Neural cell (in vitro differentiated cells): ENCODE data around the gene PIK3CA. TPM values are rescaled to one million over a fixed set of nuclear protein-coding genes. Genes with fewer than 3 reads are reported as not detected.

Experiments used
- H2AFZ ChIP-seq: fragments of 200-600, 300-800 bp; sonication (generic), shearing (Covaris generic); 2 replicates; pipeline ENCODE4 v1.6.0; 2014; ENCODE audit warnings: low read depth, mild to moderate bottlenecking, antibody characterized with exemption, low read length, moderate library complexity
- H3F3A ChIP-seq: fragments of 200-600 bp; shearing (Covaris generic); 2 replicates; pipeline ENCODE4 v1.6.1; 2016; ENCODE audit warnings: mild to moderate bottlenecking, moderate library complexity, mixed read lengths, antibody characterized with exemption, low read length; ENCODE audit not compliant: insufficient read depth, poor library complexity, severe bottlenecking
- H3K27ac ChIP-seq: fragments of 200-600, 300-800 bp; sonication (generic), shearing (Covaris generic); 2 replicates; pipeline ENCODE4 v1.5.1; 2014; ENCODE audit warnings: mild to moderate bottlenecking, low read length, moderate library complexity
- H3K27me3 ChIP-seq: fragments of 300-800, 200-600 bp; sonication (generic), shearing (Covaris generic); 2 replicates; pipeline ENCODE4 v1.6.0; 2014; ENCODE audit warnings: mild to moderate bottlenecking, low read depth, low read length, moderate library complexity; ENCODE audit not compliant: insufficient read depth
- H3K36me3 ChIP-seq: fragments of 300-800, 200-600 bp; sonication (generic), shearing (Covaris generic); 2 replicates; pipeline ENCODE4 v1.5.1; 2014; ENCODE audit warnings: mild to moderate bottlenecking, antibody characterized with exemption, low read length, moderate library complexity; ENCODE audit not compliant: insufficient read depth
- H3K4me2 ChIP-seq: fragments of 300-800, 200-600 bp; sonication (generic), shearing (Covaris generic); 2 replicates; pipeline ENCODE4 v1.6.0; 2014; ENCODE audit warnings: mild to moderate bottlenecking, low read length
- H3K4me3 ChIP-seq: fragments of 300-800, 200-600 bp; sonication (generic), shearing (Covaris generic); 2 replicates; pipeline ENCODE4 v1.5.1; 2014; ENCODE audit warnings: mild to moderate bottlenecking, low read length, moderate library complexity
- H3K79me2 ChIP-seq: fragments of 200-600 bp; shearing (Covaris generic); replicated peaks from 2 replicates; pipeline ENCODE4 v1.6.0; 2014; ENCODE audit warnings: mild to moderate bottlenecking, low read length, moderate library complexity; ENCODE audit not compliant: insufficient read depth
- H3K9ac ChIP-seq: fragments of 300-800, 200-600 bp; sonication (generic), shearing (Covaris generic); 2 replicates; pipeline ENCODE4 v1.6.1; 2016; ENCODE audit warnings: mild to moderate bottlenecking, low read length, mixed read lengths
- H3K9me2 ChIP-seq: fragments of 200-600 bp; shearing (Covaris generic); 2 replicates; pipeline ENCODE4 v1.6.1; 2016; ENCODE audit warnings: mild to moderate bottlenecking, low read length, mixed read lengths; ENCODE audit not compliant: insufficient read depth
- H3K9me3 ChIP-seq: fragments of 200-600, 300-800 bp; sonication (generic), shearing (Covaris generic); 2 replicates; pipeline ENCODE4 v1.6.1; 2016; ENCODE audit warnings: mild to moderate bottlenecking, mixed run types, low read length, moderate library complexity, mixed read lengths
- H4K20me1 ChIP-seq: fragments of 200-600 bp; shearing (Covaris generic); 2 replicates; pipeline ENCODE4 v1.6.1; 2016; ENCODE audit warnings: mild to moderate bottlenecking, mixed run types; ENCODE audit not compliant: insufficient read depth
- CTCF ChIP-seq: fragments of 450-650 bp; IDR thresholded peaks from 2 replicates; pipeline ENCODE4 v1.5.1; 2014; ENCODE audit warnings: antibody characterized with exemption, mild to moderate bottlenecking, moderate library complexity; ENCODE audit not compliant: poor library complexity, severe bottlenecking
- EP300 ChIP-seq: fragments of 450-650 bp; conservative IDR thresholded peaks from 2 replicates; pipeline ENCODE4 v1.6.1; 2014; ENCODE audit warnings: antibody characterized with exemption, mild to moderate bottlenecking, moderate library complexity; ENCODE audit not compliant: poor library complexity, severe bottlenecking
- EZH2 ChIP-seq: fragments of 200-600, 300-800 bp; shearing (Covaris generic), sonication (generic); IDR thresholded peaks from 2 replicates; pipeline ENCODE4 v1.6.1; 2014; ENCODE audit warnings: antibody characterized with exemption, low read length, borderline replicate concordance, mild to moderate bottlenecking; ENCODE audit not compliant: insufficient read depth, poor library complexity, severe bottlenecking
- MXI1 ChIP-seq: fragments of 450-650 bp; conservative IDR thresholded peaks from 2 replicates; pipeline ENCODE4 v1.6.1; 2014; ENCODE audit warnings: antibody characterized with exemption, mild to moderate bottlenecking; ENCODE audit not compliant: poor library complexity, severe bottlenecking
- POLR2AphosphoS5 ChIP-seq: IDR thresholded peaks from 2 replicates; pipeline ENCODE4 v1.6.1; 2012
- RAD21 ChIP-seq: fragments of 450-650 bp; conservative IDR thresholded peaks from 2 replicates; pipeline ENCODE4 v1.6.1; 2014; ENCODE audit warnings: antibody characterized with exemption, mild to moderate bottlenecking, moderate library complexity
- REST ChIP-seq: IDR thresholded peaks from 2 replicates; pipeline ENCODE4 v1.6.1; 2012; ENCODE audit warnings: borderline replicate concordance
- SMC3 ChIP-seq: fragments of 450-650 bp; conservative IDR thresholded peaks from 2 replicates; pipeline ENCODE4 v1.6.1; 2014; ENCODE audit warnings: antibody characterized with exemption, mild to moderate bottlenecking, moderate library complexity; ENCODE audit not compliant: poor library complexity
- TAF1 ChIP-seq: IDR thresholded peaks from 2 replicates; pipeline ENCODE4 v1.6.1; 2012; ENCODE audit warnings: low read depth
- polyA plus RNA-seq: library from polyadenylated mRNA; depleted of rRNA; stranded (reverse); fragments of >200 nt; gene quantifications from 2 replicates; pipeline ENCODE4 v1.2.3, GENCODE V29; 2014

The PIK3CA gene
- polyA plus RNA-seq, 1 donor from 2014 or later, result 15.2 TPM

DNA sequence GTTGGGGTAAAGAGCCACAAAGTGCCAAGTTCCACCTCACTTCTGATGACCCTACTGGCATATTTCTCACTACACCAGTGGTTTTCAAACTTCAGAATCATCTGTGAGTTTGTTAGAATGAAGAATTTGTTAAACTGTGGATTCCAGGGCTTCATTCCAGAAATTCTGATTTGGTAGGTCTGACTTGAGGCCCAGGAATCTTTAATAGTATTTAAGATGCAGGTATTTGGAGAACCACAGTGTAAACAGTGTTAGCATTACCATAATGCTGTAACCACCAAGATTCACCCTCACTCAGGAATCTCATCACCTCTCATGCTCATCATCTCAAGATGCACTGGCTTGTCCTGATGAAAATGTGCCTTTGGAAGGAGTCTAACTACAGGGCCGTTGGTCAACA, 96.7 kb downstream of the PIK3CA start:
- no peaks in the 10 kb centered on the region for H3K9me2 ChIP-seq
- no peak overlapping the region for H3K4me2 ChIP-seq
- TF ChIP-seq MXI1, result no peak
- no peak for TF ChIP-seq TAF1
- H3F3A ChIP-seq, result no peaks in the 10 kb centered on the region
- no peak overlapping the region for H3K27ac ChIP-seq
- H4K20me1 ChIP-seq, result no peaks in the 10 kb centered on the region
- no peaks in the 10 kb centered on the region for H3K79me2 ChIP-seq
- H2AFZ ChIP-seq, result no peak overlapping the region
- no peak overlapping the region for H3K4me3 ChIP-seq
- H3K27me3 ChIP-seq, result no peaks in the 10 kb centered on the region
- no peak overlapping the region for H3K9ac ChIP-seq
- no peaks in the 10 kb centered on the region for H3K9me3 ChIP-seq
- no peaks in the 10 kb centered on the region for H3K36me3 ChIP-seq

GRCh38 chr3:179247289-179248015, 99.3 kb downstream of the PIK3CA start:
- Histone ChIP-seq H3K79me2 (no peaks in the 10 kb centered on the region), H3F3A (no peaks in the 10 kb centered on the region), H2AFZ (no peak overlapping the region), H4K20me1 (no peaks in the 10 kb centered on the region), H3K9me2 (no peaks in the 10 kb centered on the region), H3K4me3 (no peak overlapping the region), H3K27me3 (no peaks in the 10 kb centered on the region), H3K9ac (no peak overlapping the region), H3K9me3 (no peaks in the 10 kb centered on the region), H3K36me3 (no peaks in the 10 kb centered on the region), H3K27ac (no peak overlapping the region), H3K4me2 (no peak overlapping the region)
- no peak for TF ChIP-seq SMC3
- no peak for TF ChIP-seq RAD21
- TF ChIP-seq EZH2, result no peak
- no peak for TF ChIP-seq TAF1
- no peak for TF ChIP-seq REST
- TF ChIP-seq MXI1, result no peak
- TF ChIP-seq POLR2AphosphoS5, result no peak
- no peak for TF ChIP-seq EP300
- no peak for TF ChIP-seq CTCF
